LNCAP (cell line): ENCODE measurements around the gene ALS2CL.
A peak's percentile ranks its signal among the peaks of the same experiment; 100 is the strongest.

Experiments
- CTCF ChIP-seq: fragments of 450-650 bp; IDR thresholded peaks from 2 replicates; pipeline ENCODE4 v1.5.1; 2017; ENCODE audit warnings: mild to moderate bottlenecking

ALS2CL gene

GRCh38 chr3:46719044-46719565 lies 25.6 kb upstream of the ALS2CL start:
- TF ChIP-seq CTCF = no peak

GRCh38 chr3:46717447-46718231 lies 24.2 kb upstream of the ALS2CL start, which contains the start of gene PRSS50:
Gene PRSS50, minus strand, starts transcription at chr3:46717869. Its CDS starts 45 bp downstream, at chr3:46717824.
- peak; percentile 53 for TF ChIP-seq CTCF

- TF ChIP-seq CTCF = no peak
Measured at GRCh38 chr3:46716461-46717441, 23.3 kb upstream of the ALS2CL start.

- no peak for TF ChIP-seq CTCF
Measured at GRCh38 chr3:46715507-46716175, 22.2 kb upstream of the ALS2CL start.

- TF ChIP-seq CTCF = no peak
Measured at GRCh38 chr3:46714728-46715506, 21.4 kb upstream of the ALS2CL start.

GRCh38 chr3:46713898-46714552 lies 20.5 kb upstream of the ALS2CL start:
- no peak for TF ChIP-seq CTCF
